Measurements from ENCODE around the gene XPNPEP3.

DNA sequence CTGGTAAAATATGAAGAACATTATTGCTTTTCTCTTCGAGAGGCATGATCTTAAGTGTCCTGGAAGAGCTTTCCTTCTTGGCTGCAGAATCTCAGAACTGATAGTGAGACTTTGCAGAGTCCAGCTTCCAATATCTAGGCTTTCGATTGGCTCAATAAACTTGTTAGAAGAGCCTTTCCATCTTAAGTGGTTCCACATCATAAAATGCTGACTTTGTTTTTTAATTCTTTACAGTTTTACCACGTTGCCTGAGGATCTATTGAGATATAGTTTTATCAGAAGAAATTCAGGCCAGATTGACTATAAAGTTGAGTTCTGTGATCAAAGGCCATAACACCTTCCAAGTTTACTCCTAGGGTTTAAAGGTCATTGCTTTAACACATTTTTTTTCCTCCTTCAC is 20.5 kb downstream of the XPNPEP3 start:
- TF ChIP-seq, protein P1, sequence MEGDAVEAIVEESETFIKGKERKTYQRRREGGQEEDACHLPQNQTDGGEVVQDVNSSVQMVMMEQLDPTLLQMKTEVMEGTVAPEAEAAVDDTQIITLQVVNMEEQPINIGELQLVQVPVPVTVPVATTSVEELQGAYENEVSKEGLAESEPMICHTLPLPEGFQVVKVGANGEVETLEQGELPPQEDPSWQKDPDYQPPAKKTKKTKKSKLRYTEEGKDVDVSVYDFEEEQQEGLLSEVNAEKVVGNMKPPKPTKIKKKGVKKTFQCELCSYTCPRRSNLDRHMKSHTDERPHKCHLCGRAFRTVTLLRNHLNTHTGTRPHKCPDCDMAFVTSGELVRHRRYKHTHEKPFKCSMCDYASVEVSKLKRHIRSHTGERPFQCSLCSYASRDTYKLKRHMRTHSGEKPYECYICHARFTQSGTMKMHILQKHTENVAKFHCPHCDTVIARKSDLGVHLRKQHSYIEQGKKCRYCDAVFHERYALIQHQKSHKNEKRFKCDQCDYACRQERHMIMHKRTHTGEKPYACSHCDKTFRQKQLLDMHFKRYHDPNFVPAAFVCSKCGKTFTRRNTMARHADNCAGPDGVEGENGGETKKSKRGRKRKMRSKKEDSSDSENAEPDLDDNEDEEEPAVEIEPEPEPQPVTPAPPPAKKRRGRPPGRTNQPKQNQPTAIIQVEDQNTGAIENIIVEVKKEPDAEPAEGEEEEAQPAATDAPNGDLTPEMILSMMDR (IDR thresholded peaks at IDR 0.05) = no peak
- no peak for TF ChIP-seq POLR2A (IDR thresholded peaks at IDR 0.05)
